Superior temporal gyrus (tissue), 1 donor: Measurements from ENCODE around the gene TSPAN5.

Experiments
- DNase-seq: peaks from one replicate; pipeline ENCODE4 v3.0.0-alpha.2; 2016; ENCODE audit errors: extremely low spot score

TSPAN5 gene

DNA sequence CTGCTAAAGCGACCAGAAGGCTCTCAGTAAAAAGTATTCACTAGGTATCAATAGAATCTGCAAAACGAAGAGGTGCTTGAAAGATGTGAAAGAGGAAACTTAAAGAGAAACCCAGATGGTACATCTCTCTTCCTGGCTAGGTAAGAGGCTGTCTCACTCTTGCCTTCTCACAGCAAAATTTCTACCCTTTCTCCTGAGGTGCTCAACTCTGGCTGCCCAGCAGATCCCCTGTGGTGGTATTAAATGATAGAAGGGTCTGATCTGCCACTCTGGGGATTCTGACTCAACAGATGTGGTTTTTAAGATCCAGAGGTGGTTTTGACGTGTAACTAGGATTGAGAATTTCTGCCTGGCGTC lies 14.9 kb upstream of the TSPAN5 start:
- no peak for DNase-seq

DNA sequence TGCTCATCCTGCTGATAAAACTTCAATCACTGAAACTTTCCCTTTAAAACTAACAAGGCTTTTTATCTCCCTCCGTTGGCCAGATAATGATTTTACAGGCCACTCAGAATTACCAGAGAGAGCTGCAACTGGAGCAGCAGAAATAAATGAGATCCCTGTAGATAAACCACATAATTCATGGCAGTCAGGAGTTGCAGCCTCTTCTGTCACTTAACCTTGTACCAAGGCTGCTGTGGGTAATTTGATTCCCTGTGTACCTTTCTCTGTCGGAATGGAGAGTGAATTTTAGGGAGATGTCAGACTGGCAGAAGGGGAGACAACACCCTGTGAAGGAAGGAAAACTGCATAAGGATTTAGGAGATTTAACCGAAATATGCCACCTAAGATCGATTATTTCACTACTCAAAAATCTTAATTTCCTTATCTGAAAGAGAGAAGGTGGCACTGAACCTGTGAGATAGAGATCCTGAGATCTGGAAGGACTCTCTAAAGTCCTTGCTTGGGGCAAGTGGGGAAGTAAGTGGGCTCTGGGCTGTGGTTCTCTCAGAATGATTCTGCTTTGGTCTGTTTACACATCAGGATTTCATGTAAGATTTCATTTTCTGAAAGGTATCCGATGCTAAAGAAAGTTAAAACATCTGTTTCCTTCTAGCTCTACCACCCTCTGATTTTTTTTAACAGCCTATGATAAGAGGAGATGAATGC lies 14.3 kb upstream of the TSPAN5 start:
- DNase-seq: no peak

DNA sequence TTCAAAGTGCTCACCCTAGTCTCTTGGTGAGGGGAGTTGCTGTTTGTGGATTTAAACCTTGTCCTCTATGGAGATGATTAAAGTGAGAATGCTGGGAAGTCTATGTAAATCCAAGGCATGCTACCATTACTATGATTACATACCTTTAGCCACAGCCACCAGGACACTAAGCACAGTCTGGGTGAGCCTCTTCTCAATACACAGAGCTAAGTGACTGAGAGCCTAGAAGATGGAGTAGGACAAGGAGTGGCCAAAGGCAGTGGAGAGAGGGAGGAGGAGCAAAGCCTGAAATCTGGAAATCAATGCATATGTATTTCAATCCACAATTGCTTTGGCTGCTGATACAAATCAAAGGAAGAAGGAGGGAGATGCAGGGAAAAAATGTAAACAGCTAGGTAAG lies 12.7 kb upstream of the TSPAN5 start:
- DNase-seq: no peak

DNA sequence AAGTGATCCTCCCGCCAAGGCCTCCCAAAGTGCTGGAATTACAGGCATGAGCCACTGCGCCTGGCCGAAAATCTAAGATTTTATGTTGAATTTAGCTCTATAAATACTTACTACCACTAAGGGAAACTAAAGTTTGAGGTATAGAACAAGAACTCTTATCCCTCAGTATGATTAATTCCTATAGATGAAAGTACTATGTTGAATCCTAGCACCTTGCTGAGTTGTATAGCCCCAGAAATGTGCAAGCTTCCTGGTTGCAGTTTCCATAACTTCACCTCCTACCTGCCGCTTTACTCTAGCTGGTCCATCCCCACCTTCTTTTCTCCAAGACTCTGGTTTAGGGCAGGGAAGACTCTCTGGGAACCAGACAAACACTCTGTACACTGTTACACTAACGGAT lies 11.8 kb upstream of the TSPAN5 start:
- DNase-seq: no peak

- no peak for DNase-seq
Observed at GRCh38 chr4:98669577-98669976, 11.2 kb upstream of the TSPAN5 start.

- DNase-seq: no peak
Observed at GRCh38 chr4:98664959-98665358, 6.5 kb upstream of the TSPAN5 start.

- no peak for DNase-seq
Observed at GRCh38 chr4:98663226-98664006, 5.0 kb upstream of the TSPAN5 start.

GRCh38 chr4:98662626-98663225 lies 4.3 kb upstream of the TSPAN5 start:
- no peak for DNase-seq

DNA sequence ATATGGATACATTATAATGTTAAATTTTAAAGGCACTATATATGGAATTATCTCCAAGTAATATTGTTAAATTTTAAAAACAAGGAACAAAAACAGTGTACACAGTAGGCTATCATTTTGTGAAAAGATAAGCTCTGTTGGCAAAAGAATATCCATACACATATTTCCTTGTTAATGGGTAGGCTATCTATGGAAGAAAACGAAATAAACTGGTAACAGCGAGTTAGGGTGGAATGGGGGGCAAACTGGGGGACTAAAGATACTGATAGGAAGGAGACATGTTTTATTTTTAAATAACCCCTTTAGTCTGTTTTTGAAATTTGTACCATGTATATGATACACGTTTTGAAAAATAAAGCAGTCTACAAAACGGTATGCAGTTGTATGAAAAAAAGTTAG lies 3.6 kb upstream of the TSPAN5 start:
- DNase-seq: no peak

DNA sequence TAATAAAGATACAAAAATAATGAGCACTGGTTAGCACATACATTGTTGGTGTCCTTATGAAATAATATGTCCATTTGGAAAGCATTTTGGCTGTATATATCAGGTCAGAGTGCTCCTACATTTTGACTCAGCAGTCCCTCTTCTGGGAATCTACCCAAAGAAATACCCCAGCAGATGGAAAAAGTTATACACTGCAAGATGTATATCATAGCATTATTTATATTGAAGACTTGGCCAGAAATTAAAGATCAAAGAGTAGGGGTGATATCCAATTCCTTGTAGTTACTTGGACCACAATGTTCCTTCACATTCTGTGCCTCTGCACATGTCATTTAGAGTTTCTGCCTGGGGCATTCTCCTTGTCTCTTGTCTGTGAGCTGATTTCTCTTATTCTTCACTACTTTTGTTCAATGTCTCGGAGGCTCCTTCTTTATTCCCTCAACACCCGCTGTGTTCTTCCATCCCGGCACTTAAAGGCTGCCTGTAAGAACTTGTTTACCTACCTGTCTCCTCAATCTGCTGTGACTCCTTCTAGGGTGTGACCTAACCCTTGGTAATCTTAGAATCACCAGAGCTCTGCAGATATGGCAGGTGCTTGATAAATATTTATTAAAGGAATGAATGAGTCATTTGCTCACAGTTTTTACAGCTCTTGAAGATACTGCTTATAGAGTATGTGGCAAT lies 3.1 kb upstream of the TSPAN5 start:
- peak; percentile 31 for DNase-seq

DNA sequence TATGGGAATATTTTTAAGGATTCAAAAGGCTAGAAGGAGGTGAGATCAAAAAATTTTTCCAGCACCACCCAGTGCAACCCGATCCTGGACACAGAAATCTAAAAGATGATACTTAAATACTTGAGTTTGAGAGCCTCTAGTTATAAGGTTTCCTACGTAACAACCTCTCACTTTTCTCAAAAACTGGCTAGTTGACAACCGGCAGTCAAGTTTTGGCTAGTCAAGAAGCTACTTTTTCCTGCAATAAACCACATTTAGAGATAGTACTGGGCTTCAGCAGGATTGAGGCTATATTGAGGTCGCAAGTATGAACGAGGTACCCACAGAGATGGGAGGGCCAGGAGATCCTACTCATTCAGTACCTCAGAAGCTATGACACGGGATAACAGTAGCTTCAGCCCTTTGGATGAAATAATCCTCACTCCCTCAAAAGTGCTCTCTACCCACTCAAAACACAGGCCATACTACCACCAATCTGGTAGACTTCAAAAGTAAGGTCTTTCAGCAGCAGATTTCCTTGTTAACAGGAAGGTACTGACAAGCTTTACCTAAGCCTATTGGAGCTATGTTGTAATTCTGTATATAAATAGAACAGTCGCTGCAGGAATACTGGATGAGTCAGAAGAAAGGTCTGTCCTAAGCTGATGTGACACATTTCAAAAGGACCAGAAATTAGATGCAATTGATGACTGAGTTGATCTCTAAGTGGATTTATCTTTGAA lies 1.5 kb upstream of the TSPAN5 start:
- peak; percentile 60 for DNase-seq

GRCh38 chr4:98659106-98659592 lies 738 bp upstream of the TSPAN5 start:
- DNase-seq: peak; percentile 62

DNA sequence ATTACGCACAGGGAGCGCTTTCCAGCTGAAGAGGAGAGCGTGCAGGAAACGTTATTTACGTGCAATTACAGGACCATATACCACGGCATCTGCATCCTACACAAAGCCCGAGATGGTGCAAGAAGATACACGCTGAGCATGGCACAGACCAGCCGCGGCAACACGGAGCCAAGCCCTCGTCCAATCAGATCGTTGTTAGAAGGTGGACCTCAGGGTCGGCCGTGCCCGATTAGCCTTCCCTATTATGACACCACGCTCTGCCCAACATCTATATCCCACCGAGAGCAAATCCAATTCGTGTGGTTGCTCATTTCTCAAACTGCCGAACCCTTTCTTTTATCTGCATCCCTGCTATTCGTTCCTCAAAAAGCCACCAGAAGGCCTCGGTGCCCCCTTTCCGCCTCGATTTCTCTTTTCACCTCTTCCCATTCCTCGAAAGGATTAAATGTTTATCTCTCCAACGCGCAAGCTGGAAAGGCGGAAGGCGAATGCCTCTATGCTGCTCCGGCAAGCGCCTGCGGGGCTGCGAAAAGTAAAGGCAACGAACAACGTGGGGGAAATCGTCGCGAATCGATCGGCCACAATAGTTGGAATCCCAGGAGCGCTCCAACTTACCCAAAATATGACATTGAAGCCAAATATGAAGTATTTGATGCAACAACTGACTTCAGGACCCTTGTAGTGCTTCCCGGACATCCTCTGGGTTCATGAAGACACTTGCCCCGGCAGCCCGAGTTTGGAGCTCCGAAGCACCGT lies 702 bp downstream of the TSPAN5 start:
- DNase-seq: peak; percentile 90

DNA sequence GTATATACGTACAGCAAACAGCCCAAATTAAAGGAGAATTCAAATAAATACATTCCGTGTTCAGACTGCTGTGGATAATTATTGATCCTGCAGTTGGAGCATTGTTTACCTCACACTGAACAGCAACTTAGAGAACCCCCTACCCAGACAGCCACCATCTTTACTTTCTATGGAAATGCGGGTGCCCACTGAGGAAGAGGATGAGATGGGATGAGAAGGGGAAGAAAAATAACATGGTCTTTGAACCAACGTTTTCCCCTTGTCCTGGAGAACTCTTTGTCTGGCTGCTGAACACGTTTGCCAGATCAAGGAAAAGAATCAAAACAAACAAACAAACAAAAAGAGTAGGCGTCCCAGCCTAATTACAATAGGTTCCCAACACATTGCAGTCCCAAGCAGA lies 1.5 kb downstream of the TSPAN5 start:
- DNase-seq: no peak

- DNase-seq: peak; percentile 65
Observed at GRCh38 chr4:98656443-98656842, 2.0 kb downstream of the TSPAN5 start.

GRCh38 chr4:98653890-98654867 lies 4.2 kb downstream of the TSPAN5 start:
- peak; percentile 66 for DNase-seq

- DNase-seq: no peak
Observed at GRCh38 chr4:98652996-98653395, 5.4 kb downstream of the TSPAN5 start.

DNA sequence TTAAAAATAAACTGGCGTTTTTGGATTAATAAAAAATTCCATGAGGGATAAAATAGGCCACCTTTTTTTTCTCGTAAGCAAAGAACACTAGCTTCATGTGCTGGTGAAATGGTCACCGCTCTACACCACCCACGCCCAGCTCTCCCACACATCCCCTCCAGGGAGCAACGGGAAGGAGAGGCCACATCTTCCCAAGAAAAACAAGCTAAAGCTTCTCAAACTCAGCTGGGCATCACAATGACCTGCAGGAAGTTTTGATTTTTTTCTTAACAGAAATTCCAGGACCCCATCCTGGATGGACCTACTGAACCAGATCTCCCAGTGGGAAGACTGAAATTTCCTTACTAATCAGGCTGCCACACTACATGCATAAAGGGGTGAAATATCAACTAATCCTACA lies 9.8 kb downstream of the TSPAN5 start:
- no peak for DNase-seq

DNA sequence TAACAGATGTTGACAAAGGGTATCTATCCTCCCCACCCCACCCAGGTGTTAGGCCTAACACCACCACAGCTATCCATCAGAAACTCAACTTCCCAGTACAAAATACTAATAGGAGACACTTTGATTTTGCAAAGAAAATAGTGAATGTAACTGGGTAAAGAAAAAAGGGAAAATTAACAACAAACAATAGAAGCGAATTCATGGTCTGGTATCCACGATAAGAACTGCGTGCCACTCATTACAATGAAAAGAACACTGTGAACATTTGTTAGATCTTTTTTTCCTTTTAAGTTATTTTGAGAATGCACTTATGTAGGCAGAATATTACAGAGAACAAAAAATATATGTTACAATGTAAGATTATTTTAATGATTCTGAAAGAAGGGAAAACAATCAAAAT lies 12.0 kb downstream of the TSPAN5 start:
- DNase-seq: peak; percentile 74

GRCh38 chr4:98645527-98645926 lies 12.9 kb downstream of the TSPAN5 start:
- peak; percentile 36 for DNase-seq
